B cell (primary cell): ENCODE data around the gene BEST2. TPM values are rescaled to one million over a fixed set of nuclear protein-coding genes. Genes with fewer than 3 reads are reported as not detected.

ENCODE experiments used
- ATAC-seq: fragments of 200-7000 bp; cut with Tn5 transposase; one replicate; pipeline ENCODE4 v1.10.0; 2021; ENCODE audit warnings: low read depth, mild to moderate bottlenecking, moderate number of reproducible peaks, moderate library complexity
- CTCF ChIA-PET: fragments of 350-600 bp; sonication (Branson Sonifier 250); formaldehyde crosslinking; loops from one replicate; lab custom pipeline; 2021; ENCODE audit warnings: antibody characterized with exemption, inconsistent platforms; lab: Charles Lee
- POLR2A ChIA-PET: fragments of 350-600 bp; sonication (Branson Sonifier 250); formaldehyde crosslinking; loops from one replicate; lab custom pipeline; 2021; ENCODE audit warnings: antibody characterized with exemption; lab: Charles Lee
- DNase-seq: peaks from one replicate; pipeline ENCODE4 v3.0.0; 2013
- H2AFZ ChIP-seq: 2 replicates; pipeline ENCODE4 v1.6.1; 2012; ENCODE audit warnings: mild to moderate bottlenecking, low read depth, low read length; ENCODE audit not compliant: insufficient read depth, poor library complexity, severe bottlenecking
- H3K27ac ChIP-seq, 2 donors: 1 replicate in 1 of 2; 2 replicates in 1 of 2; pipeline ENCODE4 v1.5.1; 2012 to 2013; ENCODE audit warnings: low read length in 2 of 2, mild to moderate bottlenecking in 2 of 2, moderate library complexity in 1 of 2
- H3K27me3 ChIP-seq, 4 experiments: fragments of 200-600 bp in 1 of 4; sonication (generic) in 1 of 4; replicated peaks in 1 of 4; 1 replicate in 2 of 4; 2 replicates in 2 of 4; pipeline versions ENCODE4 v1.6.1 to v1.7.0; 2013 to 2016; ENCODE audit warnings: low read length in 3 of 4, mild to moderate bottlenecking in 2 of 4, mixed read lengths in 1 of 4, moderate library complexity in 1 of 4; ENCODE audit not compliant: insufficient read depth in 4 of 4, control insufficient read depth in 3 of 4; ENCODE audit errors: control extremely low read depth in 1 of 4
- H3K36me3 ChIP-seq, 2 experiments: replicated peaks in 1 of 2; 1 replicate in 1 of 2; 2 replicates in 1 of 2; pipeline versions ENCODE4 v1.6.1 to v1.7.1; 2013; ENCODE audit warnings: low read length in 1 of 2; ENCODE audit not compliant: insufficient read depth in 2 of 2, control insufficient read depth in 1 of 2; ENCODE audit errors: control extremely low read depth in 1 of 2, extremely low read depth in 1 of 2
- H3K4me1 ChIP-seq, 2 donors: fragments of 200-600 bp in 1 of 2; sonication (generic) in 1 of 2; 1 replicate in 1 of 2; 2 replicates in 1 of 2; pipeline versions ENCODE4 v1.5.1 to v1.6.1; 2013 to 2017; ENCODE audit warnings: low read length in 2 of 2; ENCODE audit not compliant: control insufficient read depth in 2 of 2, insufficient read depth in 2 of 2
- H3K4me2 ChIP-seq: replicated peaks from 2 replicates; pipeline ENCODE3; 2012; ENCODE audit warnings: mild to moderate bottlenecking, low read depth, low read length; ENCODE audit not compliant: poor library complexity, severe bottlenecking
- H3K4me3 ChIP-seq, 5 experiments: fragments of 200-600 bp in 1 of 5; sonication (generic) in 1 of 5; 1 replicate in 3 of 5; 2 replicates in 2 of 5; pipeline versions ENCODE4 v1.5.1 to v1.7.0; 2011 to 2016; ENCODE audit warnings: low read length in 4 of 5, mild to moderate bottlenecking in 4 of 5, low read depth in 2 of 5, control low read depth in 1 of 5, moderate library complexity in 1 of 5; ENCODE audit not compliant: insufficient read depth in 1 of 5; ENCODE audit errors: control extremely low read depth in 1 of 5, extremely low read depth in 1 of 5
- H3K79me2 ChIP-seq: fragments of 200-600 bp; sonication (generic); one replicate; pipeline ENCODE4 v1.6.0; 2016; ENCODE audit warnings: low read length; ENCODE audit not compliant: control insufficient read depth, insufficient read depth
- H3K9ac ChIP-seq: fragments of 200-600 bp; sonication (generic); 2 replicates; pipeline ENCODE4 v1.6.1; 2017; ENCODE audit warnings: mild to moderate bottlenecking, low read length, moderate library complexity
- H3K9me3 ChIP-seq, 3 donors: one replicate each; pipeline versions ENCODE4 v1.6.1 to v1.7.1; 2013; ENCODE audit warnings: low read length in 2 of 3; ENCODE audit not compliant: control insufficient read depth in 2 of 3, insufficient read depth in 1 of 3; ENCODE audit errors: control extremely low read depth in 1 of 3
- H4K20me1 ChIP-seq: 2 replicates; pipeline ENCODE4 v1.6.0; 2012; ENCODE audit warnings: mild to moderate bottlenecking, low read length; ENCODE audit not compliant: insufficient read depth, control insufficient read depth, poor library complexity, severe bottlenecking
- H3K27ac Mint-ChIP-seq: one replicate; pipeline ENCODE4 v1.8.0; 2021; ENCODE audit warnings: mixed read lengths
- H3K27me3 Mint-ChIP-seq: one replicate; pipeline ENCODE4 v1.8.0; 2021; ENCODE audit warnings: mixed read lengths
- H3K4me1 Mint-ChIP-seq: one replicate; pipeline ENCODE4 v1.8.0; 2021; ENCODE audit warnings: mixed read lengths
- H3K4me3 Mint-ChIP-seq: one replicate; pipeline ENCODE4 v1.8.0; 2021; ENCODE audit warnings: mixed read lengths
- H3K9me3 Mint-ChIP-seq: one replicate; pipeline ENCODE4 v1.8.0; 2022; ENCODE audit warnings: mixed read lengths; ENCODE audit not compliant: insufficient read depth
- EZH2 ChIP-seq: IDR thresholded peaks from 2 replicates; pipeline ENCODE4 v1.6.1; 2012; ENCODE audit warnings: borderline replicate concordance, low read depth, mild to moderate bottlenecking, moderate library complexity, low read length; ENCODE audit not compliant: insufficient read depth, poor library complexity, severe bottlenecking
- WGBS: methylation state at CpG from one replicate; pipeline ENCODE4 v1.1.5; 2013; ENCODE audit warnings: missing lambda C conversion rate; ENCODE audit not compliant: insufficient coverage; 5-methylcytosine and 5-hydroxymethylcytosine counted together
- intact Hi-C: fragments of 100-400 bp; cut with micrococcal nuclease; formaldehyde crosslinking; loops from one replicate; pipeline ENCODE4 v1.10.0; 2022
- polyA plus RNA-seq: library from polyadenylated mRNA; depleted of rRNA; stranded (reverse); fragments of >200 nt; gene quantifications from 2 replicates; pipeline ENCODE4 v1.2.3, GENCODE V29; 2012
- total RNA-seq, 2 donors: library from RNA; stranded (reverse); fragments of 120-200 nt in 1 of 2; gene quantifications; 1 replicate in 1 of 2; 2 replicates in 1 of 2; pipeline versions ENCODE4 v1.2.3 to v1.2.4, GENCODE V29; 2013 to 2022
- TF ChIP-seq, protein P1 (sequence below): fragments of 200-600 bp; IDR thresholded peaks from one replicate; pipeline ENCODE4 v1.8.0; 2022; ENCODE audit warnings: antibody characterized with exemption, mild to moderate bottlenecking

BEST2 gene
- total and polyA plus RNA-seq, 2 donors (not counting 1 experiment from before 2014, with no cell fraction given): 0.07 TPM; not detected in 1

DNA sequence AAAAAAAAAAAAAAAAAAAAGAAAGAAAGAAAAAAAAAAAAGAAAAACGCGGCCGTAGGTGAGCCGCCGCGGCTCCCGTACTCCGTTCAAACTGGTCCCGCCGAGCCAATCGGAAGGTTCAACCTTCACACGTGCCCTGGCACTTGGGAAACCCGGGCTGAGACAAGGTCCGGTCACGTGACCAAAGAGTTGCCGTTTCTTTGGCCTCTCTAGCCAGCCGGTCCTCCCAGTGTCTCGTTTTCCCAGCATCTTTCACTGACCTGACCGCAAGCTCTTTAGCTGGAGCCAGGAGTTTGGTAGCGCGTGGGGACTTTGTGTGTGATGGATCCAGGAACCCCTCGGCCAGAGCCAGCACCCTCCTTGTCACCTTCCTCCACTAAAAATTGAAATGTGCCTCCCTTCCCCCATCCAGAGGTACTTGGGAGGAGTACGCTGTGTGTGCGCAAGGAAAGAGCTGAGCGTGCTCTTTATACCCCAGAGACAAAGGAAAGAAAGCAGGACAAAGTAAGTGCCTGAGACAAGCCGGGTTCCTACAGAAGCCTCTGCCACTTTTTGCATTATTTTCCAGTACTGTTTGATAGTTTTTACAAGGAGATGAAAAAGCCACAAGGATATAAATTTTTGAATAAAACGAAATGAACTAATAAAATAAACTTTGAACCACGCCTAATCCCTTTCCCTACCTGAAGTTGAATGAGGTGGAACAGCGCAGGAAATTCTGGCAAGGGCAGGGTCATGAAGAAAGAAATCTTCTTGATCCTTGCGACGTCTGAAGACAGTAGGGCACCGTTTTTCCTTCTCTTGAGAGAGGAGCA is 28.8 kb upstream of the BEST2 start:
- peaks cover 11% of the 10 kb centered on the region for H4K20me1 ChIP-seq
- H3K4me2 ChIP-seq: peak overlapping the region; percentile 95
- Mint-ChIP-seq H3K9me3 (no peaks in the 10 kb centered on the region), H3K27me3 (no peaks in the 10 kb centered on the region), H3K4me1 (peaks cover 39% of the 10 kb centered on the region), H3K4me3 (peak overlapping the region; percentile 95), H3K27ac (peak overlapping the region; percentile 97)
- 0% methylated on average over 22 of the region's 32 CpGs for WGBS
- ATAC-seq (peak; percentile 87), DNase-seq (peak; percentile 97)
- H3K36me3 ChIP-seq: peaks cover 0 to 8% of the 10 kb centered on the region in 2 experiments
- peak overlapping the region; percentile 17 to 69 for H3K27ac ChIP-seq
- peaks cover 81% of the 10 kb centered on the region for H3K79me2 ChIP-seq
- intact Hi-C loops: loop anchor here (1.0 to 5.0 kb wide), 6 partner anchors 12 to 85 kb away; partner anchors contain the start of genes DHPS, FBXW9, HOOK2 and MAN2B1
- no peak for TF ChIP-seq EZH2
- TF ChIP-seq, protein P1, sequence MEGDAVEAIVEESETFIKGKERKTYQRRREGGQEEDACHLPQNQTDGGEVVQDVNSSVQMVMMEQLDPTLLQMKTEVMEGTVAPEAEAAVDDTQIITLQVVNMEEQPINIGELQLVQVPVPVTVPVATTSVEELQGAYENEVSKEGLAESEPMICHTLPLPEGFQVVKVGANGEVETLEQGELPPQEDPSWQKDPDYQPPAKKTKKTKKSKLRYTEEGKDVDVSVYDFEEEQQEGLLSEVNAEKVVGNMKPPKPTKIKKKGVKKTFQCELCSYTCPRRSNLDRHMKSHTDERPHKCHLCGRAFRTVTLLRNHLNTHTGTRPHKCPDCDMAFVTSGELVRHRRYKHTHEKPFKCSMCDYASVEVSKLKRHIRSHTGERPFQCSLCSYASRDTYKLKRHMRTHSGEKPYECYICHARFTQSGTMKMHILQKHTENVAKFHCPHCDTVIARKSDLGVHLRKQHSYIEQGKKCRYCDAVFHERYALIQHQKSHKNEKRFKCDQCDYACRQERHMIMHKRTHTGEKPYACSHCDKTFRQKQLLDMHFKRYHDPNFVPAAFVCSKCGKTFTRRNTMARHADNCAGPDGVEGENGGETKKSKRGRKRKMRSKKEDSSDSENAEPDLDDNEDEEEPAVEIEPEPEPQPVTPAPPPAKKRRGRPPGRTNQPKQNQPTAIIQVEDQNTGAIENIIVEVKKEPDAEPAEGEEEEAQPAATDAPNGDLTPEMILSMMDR: no peak
- H3K9ac ChIP-seq: peak overlapping the region; percentile 85
- peak overlapping the region; percentile 83 for H2AFZ ChIP-seq
- CTCF ChIA-PET: interaction anchor here (1.4 to 3.5 kb wide), 10 partner anchors 11 to 168 kb away, joined by 3 to 26 read pairs (median 6); partner anchors contain the start of genes DHPS, GCDH, GET3 and JUNB
- H3K4me1 ChIP-seq: peaks cover 29 to 39% of the 10 kb centered on the region in 2 donors
- POLR2A ChIA-PET: interaction anchor here (0.5 to 3.6 kb wide), 12 partner anchors 8 to 110 kb away, joined by 3 to 30 read pairs (median 8); partner anchors contain the start of genes DHPS, FBXW9, GET3 and JUNB
- H3K27me3 ChIP-seq: no peaks in the 10 kb centered on the region
- peak overlapping the region; percentile 60 to 83 (median 77) for H3K4me3 ChIP-seq
- no peaks in the 10 kb centered on the region for H3K9me3 ChIP-seq
